Epithelial cell of esophagus (primary cell): ENCODE results near the gene THAP4.

ENCODE experiments used
- DNase-seq: peaks from one replicate; pipeline ENCODE4 v3.0.0; 2010; ENCODE audit warnings: low read depth
- H3K4me3 ChIP-seq: 2 replicates; pipeline ENCODE4 v1.5.1; 2011; ENCODE audit warnings: mild to moderate bottlenecking, low read length, control low read depth
- TF ChIP-seq, protein P1 (sequence below): IDR thresholded peaks from 2 replicates; pipeline ENCODE4 v1.5.1; 2011; ENCODE audit warnings: low read depth, mild to moderate bottlenecking, low read length, control low read depth, inconsistent platforms; ENCODE audit not compliant: insufficient read depth; ENCODE audit errors: missing control alignments

THAP4 gene

DNA sequence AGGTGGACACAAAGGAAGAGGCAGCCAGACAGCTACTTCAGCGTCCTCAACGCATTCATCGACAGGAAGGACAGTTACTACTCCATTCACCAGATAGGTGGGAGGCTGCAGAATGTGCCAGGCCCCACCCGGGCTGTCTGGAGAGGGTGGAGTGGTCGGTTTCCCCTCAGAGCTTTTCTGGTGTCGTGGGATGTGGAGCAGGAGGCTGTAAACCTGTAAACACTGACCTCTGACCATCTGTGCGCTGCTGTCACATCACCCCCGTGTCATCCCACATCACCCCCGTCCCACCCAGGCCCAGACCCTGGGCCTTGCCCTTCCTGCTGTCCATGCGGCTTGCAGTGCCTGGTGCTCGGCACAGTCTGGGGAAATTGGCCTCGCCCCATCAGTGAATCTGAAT is 17.6 kb upstream of the THAP4 start:
- no peak overlapping the region for H3K4me3 ChIP-seq
- DNase-seq = no peak
- TF ChIP-seq, protein P1, sequence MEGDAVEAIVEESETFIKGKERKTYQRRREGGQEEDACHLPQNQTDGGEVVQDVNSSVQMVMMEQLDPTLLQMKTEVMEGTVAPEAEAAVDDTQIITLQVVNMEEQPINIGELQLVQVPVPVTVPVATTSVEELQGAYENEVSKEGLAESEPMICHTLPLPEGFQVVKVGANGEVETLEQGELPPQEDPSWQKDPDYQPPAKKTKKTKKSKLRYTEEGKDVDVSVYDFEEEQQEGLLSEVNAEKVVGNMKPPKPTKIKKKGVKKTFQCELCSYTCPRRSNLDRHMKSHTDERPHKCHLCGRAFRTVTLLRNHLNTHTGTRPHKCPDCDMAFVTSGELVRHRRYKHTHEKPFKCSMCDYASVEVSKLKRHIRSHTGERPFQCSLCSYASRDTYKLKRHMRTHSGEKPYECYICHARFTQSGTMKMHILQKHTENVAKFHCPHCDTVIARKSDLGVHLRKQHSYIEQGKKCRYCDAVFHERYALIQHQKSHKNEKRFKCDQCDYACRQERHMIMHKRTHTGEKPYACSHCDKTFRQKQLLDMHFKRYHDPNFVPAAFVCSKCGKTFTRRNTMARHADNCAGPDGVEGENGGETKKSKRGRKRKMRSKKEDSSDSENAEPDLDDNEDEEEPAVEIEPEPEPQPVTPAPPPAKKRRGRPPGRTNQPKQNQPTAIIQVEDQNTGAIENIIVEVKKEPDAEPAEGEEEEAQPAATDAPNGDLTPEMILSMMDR = no peak

DNA sequence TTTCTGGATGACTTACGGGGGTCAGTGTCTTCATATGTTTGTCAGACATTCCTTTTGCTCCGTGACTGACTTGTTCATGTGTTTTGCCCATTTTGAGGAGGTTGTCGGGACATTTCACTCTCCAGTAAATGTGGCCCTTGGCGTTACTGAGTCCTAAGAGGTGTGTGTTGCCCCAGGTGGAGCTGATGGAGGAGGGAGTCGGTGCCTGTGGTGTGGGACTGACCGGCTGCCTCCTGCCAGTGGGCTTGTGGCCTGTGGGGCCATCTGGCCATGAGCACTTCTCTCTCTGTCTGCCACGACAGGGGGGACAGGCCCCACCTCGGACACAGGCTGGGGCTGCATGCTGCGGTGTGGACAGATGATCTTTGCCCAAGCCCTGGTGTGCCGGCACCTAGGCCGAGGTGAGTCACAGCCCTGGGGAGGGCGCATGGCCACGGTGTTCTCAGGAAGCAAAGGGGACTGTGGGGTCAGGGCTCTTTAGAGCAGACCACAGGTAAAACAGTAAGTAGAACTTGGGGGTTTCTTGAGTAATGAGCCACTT is 16.3 kb upstream of the THAP4 start:
- TF ChIP-seq, protein P1 = no peak
- no peak for DNase-seq
- H3K4me3 ChIP-seq = no peak overlapping the region

DNA sequence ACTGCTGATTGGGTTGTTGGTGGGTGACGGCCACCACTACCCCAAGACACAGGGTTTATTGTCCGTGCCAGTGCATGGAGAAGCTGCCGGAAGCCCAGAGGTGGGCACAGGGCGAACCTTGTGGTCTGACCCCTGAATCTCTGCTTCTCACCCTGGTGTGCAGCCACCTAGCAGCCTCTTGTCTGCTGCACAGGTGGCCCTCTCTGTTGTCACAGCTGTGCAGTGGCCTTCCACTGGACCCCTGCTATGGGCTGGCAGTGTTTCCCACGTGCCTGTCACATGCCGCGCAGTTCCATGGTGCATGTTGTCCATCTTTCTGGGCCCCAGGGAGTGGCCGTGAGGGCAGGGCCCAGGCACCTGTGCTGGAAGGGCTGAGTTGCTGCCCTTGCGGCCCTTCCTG is 15.8 kb upstream of the THAP4 start:
- no peak for DNase-seq
- H3K4me3 ChIP-seq = no peak overlapping the region
- TF ChIP-seq, protein P1 = no peak

DNA sequence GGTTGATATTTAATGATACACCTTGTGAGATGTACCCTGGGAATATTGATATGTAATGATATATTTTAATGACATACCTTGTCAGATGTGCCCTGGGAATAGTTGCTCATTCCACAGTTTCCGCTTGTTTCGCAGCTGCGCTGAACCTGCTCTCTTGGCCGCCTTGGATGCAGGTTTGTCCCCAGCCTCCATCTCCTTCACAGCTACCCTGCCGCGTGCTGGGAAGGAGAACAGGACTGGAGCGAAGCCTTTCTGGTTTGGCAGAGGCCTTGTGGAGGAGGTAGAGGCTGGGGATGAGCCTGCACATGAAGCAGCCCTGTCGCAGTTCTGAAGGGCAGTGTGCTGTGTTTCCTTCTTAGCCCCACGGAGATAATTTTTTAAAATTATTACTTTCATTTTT is 15.2 kb upstream of the THAP4 start:
- TF ChIP-seq, protein P1 = no peak
- no peak overlapping the region for H3K4me3 ChIP-seq
- no peak for DNase-seq

DNA sequence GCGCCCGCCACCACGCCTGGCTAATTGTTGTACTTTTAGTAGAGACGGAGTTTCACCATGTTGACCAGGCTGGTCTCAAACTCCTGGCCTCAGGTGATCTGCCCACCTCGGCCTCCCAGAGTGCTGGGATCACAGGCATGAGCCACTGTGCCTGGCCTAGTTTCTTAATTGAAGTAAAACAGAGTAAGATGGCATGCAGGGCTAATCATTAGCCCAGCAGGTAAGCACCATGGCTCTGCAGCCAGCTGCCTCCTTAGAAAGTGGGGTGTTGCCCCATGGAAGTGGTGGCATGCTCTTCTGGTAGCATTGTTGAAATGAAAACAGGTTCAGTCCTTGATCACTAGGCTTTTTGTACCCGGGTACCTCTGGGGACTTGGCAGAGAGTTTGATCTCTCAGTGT is 13.0 kb upstream of the THAP4 start:
- H3K4me3 ChIP-seq = no peak overlapping the region
- DNase-seq = no peak
- TF ChIP-seq, protein P1 = no peak

DNA sequence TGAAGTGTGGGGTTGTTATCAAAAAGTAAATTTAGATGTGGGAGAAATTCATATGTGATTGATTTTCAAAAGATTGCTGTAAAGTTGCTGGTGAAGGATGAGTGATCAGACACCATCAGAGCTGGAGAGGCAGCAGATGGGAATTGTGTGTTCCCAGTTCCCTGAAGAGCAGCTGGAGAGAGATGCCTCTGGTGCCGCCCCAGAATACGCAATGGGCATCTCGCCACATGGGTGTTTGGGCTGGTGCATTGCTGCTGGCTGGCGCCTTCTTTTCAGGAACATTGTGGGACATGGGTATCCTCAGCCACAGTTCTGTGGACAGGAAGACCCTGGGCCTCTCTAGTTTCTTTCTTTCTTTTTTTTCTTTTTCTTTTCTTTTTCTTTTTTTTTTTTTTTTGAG is 12.4 kb upstream of the THAP4 start:
- no peak for DNase-seq
- H3K4me3 ChIP-seq = no peak overlapping the region
- TF ChIP-seq, protein P1 = no peak

DNA sequence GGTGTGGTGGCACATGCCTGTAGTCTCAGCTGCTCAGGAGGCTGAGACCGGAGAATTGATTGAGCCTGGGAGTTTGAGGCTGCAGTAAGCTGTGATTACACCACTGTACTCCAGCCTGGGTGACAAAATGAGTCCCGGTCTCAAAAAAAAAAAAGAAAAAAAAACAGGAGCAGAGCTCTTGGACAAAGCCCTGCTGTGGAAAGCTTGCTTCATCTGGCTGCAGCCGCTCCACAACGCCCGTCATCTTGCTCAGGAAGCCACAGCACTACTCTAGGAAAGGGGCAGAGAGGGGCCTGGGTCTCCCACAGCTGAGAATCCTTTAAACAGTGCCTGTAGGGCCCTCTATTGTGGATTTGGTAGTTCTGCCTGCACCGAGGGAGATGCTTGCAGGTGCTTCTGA is 11.5 kb upstream of the THAP4 start:
- H3K4me3 ChIP-seq = no peak overlapping the region
- no peak for DNase-seq
- TF ChIP-seq, protein P1 = no peak
